ENCODE results near the gene KCNC1. TPM values are rescaled to one million over a fixed set of nuclear protein-coding genes. Genes with fewer than 3 reads are reported as not detected.

The KCNC1 gene
- polyA plus RNA-seq, 4 donors: 0.84 to 1.7 (median 1.2) TPM

DNA sequence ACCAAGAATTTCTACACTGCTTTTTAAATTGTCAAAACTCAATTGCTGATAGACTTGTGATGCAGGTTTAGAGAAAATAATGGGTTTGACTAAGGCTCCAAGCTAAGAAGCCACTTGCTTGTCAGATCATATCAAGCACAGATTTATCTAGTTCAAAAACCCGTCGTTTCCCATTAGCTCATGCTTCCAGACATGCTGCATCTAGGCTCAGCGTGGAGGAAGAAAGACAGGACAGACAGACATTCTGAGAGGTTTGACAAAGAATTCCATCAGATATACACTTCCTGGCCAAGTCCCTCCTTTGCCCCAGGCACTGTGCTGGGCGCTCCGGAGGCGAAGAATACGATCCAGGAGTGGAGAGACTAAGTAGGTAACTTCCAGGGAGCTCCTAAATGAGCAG, 76.8 kb downstream of the KCNC1 start:
- DNase-seq (ENCODE audit: low read depth in 4 of 4, low spot score in 2 of 4): no peak

DNA sequence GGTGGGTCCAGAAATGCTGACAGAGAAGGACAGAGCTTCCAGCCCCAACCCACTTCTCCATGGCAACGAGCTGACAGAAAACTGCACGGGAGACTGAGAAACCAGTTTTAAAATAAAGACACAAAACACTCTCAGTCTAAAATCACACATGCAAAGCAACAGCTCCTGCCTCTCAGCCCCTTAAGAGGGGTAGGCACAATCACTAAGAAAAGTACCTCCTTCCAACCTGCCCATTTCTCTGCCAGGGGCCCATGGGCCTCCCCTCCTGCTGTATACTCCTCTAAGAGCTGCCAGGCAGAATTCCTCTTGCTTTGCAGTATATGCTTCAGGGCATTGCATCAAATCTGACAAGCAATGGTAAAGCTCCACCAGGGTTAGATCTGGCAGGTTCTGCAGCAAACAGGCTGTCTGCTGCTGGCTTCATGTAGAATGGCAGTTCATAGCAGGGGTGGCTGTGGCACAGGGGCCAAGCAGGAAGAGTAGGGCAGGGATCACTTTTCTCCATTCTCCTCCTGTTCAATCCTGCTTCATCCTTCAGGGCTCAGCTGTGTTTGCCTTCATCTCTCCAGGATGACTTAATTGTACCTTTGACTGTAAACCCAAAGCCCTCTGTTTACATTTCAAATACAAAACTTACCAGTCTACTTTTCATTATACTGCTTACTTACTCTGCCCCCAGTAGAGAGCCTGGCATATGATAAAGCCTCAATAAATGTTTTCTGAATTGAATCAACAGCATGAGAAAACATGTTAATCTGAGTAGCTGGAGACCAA, 77.7 kb downstream of the KCNC1 start:
- DNase-seq (ENCODE audit: low read depth in 4 of 4, low spot score in 2 of 4): no peak

GRCh38 chr11:17812865-17813187, 78.2 kb downstream of the KCNC1 start:
- no peak for DNase-seq (ENCODE audit: low read depth in 4 of 4, low spot score in 2 of 4)

DNA sequence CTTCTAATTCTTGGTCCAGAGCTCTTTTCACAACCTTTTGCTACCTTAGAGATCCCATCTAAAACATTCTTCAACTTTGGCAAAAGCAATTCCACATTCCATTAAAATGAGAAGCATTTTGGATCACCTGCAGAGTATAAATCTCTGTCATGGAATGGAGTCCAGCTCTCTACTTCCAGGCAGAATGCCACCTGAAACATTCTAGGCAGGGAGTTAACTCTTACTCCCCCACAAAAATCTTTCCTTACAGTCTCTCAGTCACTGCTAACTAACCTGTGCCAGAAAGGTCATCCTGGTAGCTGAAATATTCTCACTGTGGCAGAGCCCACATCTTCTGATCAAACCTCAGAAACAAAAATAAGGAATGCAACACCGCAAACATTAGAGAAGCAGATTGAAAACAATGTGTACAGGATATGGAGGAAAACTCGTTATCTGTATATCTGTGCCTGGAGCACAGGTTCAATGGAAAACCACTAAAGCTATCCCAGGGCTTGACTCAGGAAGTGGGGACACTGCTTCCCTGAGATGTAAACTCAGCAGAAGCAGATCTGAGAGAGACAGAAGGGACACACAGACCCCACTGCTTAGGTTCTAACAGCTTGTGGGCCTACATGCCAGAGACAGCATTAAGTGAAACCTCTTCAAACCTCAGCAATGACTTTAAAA, 78.9 kb downstream of the KCNC1 start:
- DNase-seq (ENCODE audit: low read depth in 4 of 4, low spot score in 2 of 4): no peak

DNA sequence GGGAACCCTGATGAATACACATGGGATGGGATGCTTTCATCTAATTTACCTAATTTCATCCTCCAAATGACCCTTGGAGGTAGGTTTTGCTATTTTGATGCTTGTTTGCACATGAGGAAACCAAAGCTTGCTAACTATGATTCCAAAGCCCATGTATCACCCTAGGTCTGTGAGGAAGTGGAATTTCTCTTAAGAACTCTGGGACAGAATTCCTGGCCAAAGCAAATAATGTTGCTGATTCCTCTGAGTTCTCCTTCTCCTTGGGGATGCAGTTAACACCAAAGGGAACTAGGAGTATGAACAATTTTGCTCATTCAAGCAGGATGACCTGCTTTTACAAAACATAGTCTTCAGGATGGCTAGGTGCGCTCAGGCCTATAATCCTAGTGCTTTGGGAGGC, 80.0 kb downstream of the KCNC1 start:
- DNase-seq (ENCODE audit: low read depth in 4 of 4, low spot score in 2 of 4): no peak

DNA sequence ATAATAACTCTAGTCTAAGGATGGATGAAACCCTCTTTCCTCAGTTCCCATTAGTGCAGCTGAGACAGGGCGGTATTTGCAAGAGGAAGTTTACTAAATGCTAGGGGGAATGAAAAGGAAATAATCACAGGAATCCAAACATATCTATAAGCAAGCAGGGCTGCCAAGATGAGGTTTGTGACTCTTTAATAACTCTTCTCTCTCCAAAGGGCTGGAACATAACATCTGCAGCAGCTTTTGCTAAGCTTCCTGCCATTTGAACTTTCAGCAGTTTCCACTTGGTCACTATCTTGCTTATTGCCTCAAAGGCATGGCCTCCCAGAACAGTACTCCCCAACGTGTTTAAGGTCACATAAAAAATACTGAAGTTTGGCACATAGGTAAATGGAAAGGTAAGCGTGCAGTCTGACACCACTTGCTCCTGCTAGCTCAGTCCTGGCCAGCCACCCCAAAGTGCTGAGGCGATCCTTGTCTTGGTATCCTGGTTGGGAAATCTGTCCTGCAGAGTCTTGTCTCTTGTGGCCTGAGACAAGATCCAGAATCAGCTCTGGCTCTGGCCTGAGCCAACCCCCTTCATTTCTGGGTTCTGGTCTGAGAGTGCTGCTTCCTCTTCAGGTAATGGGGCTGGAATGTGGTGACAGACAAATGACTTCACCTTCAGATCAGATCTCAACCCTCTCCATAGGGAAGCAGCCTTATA, 81.8 kb downstream of the KCNC1 start:
- DNase-seq (ENCODE audit: low read depth in 4 of 4, low spot score in 2 of 4): no peak

GRCh38 chr11:17821648-17822400, 87.2 kb downstream of the KCNC1 start:
- DNase-seq (ENCODE audit: low read depth in 4 of 4, low spot score in 2 of 4): no peak

DNA sequence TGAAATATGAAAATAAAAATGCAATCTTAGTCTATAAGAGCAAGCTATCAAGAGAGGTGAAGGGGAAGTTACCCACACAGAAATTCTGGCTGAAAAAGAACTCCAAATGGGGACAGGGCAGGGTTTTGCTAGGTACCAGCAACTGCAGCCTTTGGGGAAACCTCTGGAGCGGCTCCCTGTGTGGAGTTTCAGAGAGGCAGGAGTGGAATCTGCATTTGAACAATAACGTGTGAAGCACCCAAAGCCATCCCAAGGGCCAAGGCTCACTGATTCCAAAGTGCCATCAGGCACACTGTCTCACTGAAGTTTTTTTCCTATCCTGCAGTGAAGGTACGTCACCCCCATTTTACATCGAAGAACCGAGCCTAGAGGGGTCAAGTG, 87.8 kb downstream of the KCNC1 start:
- DNase-seq (ENCODE audit: low read depth in 4 of 4, low spot score in 2 of 4): no peak

DNA sequence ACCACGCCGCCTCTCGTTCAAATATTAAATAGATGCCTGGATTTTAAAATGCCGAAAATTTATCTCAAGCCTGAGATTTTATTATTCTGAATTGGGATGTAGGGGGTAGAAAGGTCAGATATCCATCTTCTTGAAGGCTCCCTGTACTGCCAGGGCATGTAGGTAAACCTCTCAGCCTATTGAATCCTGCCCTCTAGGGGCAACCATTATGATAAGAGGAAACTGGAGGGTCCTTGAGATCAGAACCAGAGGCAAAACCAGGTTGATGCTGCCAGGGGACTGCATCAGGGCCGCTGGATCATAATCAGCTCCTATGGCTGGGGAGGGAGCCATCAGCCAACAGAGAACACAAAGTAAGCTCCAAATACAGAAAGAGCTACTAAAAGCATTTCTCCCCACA, 92.4 kb downstream of the KCNC1 start:
- DNase-seq (ENCODE audit: low read depth in 4 of 4, low spot score in 2 of 4): no peak

DNA sequence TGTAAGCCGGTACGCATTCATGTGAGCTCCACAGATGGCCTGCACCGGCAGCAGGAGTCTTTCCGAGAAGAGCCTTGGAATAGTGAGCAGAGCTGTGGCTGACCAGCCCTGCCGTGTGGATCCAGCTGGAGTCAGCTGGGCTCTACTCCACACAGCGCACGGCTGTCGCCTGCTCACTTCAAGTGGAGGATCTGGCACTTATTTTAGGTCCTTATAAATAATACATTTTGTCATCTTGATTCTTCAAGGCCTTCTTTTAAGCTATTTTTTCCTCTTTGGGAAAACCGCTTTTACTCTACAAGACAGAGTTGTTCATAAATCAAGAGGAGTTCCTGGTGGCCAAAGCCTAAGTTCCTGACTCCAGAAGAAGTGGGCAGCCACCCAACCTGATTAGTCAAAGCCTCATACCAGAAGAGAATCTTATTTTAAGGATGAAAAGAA, 93.8 kb downstream of the KCNC1 start:
- peak in 2 of 4 donors; percentile 60 to 65 for DNase-seq (ENCODE audit: low read depth in 4 of 4, low spot score in 2 of 4)

DNA sequence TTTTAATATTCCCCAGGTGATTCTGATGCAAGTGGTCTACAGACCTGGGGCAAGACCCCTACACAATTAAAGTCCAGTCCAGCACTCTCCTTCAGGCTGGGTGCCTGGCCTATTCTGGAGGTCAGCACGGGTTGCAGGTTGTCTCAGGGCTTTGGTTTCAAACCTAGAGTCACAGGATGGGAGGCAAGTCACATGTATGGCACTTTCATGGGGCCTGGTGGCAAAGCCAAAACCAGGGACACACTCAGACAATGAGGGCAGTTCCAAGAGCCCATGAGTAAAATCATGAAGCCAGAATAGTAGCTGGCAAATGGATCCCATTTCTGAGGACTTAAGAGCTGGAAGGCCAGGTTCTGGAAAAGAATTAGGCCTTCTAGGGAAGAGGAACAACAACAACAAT, 96.6 kb downstream of the KCNC1 start:
- no peak for DNase-seq (ENCODE audit: low read depth in 4 of 4, low spot score in 2 of 4)

DNA sequence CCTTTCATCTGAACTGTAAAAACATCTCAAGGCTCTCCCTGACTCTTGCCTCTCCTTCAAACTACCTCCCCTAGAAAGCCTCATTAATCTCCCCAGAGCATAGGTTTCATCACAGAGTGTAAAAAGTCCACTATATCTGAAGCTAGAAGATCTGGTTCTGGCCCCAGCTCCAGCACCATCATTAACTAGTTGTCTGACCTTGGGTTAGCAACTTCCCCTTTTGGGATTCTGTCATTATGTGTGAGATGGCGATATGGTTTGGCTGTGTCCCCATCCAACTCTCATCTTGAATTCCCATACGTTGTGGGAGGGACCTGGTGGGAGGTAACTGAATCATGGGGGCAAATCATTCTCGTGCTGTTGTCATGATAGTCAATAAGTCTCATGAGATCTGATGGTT, 97.3 kb downstream of the KCNC1 start:
- no peak for DNase-seq (ENCODE audit: low read depth in 4 of 4, low spot score in 2 of 4)

Other genes with a start within 250 kb of the KCNC1 start
- gene USH1C, start 190.4 kb upstream of the KCNC1 start, polyA plus RNA-seq (ENCODE audit: insufficient read length in 4 of 4): 10 to 100 TPM; 47.2 to 81.6 (median 67.8) TPM
- under 1 TPM; 0.11 to 0.90 (median 0.24) TPM for gene OTOG, start 187.5 kb upstream of the KCNC1 start, polyA plus RNA-seq (ENCODE audit: insufficient read length in 4 of 4)
- not detected for gene MYOD1, start 15.2 kb upstream of the KCNC1 start, polyA plus RNA-seq (ENCODE audit: insufficient read length in 4 of 4)

Data from left renal cortex interstitium (tissue), 4 donors.